ENCODE data around the gene TTLL9.

TTLL9 gene

DNA sequence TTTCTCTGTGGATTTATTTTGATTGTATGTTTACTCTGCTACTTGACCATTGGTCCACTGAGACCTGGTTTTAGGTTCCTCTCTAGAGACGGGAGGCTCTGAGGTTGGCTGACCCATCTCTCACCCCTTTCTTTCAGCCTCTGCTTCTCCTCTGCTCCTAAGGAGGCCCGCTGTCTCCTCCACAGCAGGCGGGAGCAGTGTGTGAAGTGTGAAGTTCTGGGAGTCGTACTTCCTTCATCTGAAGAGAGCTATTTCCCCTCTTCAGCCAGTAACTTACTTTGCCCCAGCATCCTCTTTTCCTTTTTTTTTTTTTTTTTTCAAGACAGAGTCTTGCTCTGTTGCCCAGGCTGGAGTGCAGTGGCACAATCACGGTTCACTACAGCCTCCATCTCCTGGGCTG is 60.3 kb downstream of the TTLL9 start:
- TF ChIP-seq, protein P1, sequence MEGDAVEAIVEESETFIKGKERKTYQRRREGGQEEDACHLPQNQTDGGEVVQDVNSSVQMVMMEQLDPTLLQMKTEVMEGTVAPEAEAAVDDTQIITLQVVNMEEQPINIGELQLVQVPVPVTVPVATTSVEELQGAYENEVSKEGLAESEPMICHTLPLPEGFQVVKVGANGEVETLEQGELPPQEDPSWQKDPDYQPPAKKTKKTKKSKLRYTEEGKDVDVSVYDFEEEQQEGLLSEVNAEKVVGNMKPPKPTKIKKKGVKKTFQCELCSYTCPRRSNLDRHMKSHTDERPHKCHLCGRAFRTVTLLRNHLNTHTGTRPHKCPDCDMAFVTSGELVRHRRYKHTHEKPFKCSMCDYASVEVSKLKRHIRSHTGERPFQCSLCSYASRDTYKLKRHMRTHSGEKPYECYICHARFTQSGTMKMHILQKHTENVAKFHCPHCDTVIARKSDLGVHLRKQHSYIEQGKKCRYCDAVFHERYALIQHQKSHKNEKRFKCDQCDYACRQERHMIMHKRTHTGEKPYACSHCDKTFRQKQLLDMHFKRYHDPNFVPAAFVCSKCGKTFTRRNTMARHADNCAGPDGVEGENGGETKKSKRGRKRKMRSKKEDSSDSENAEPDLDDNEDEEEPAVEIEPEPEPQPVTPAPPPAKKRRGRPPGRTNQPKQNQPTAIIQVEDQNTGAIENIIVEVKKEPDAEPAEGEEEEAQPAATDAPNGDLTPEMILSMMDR (conservative IDR thresholded peaks at IDR 0.05) = no peak
- no peak for TF ChIP-seq ZFX (IDR thresholded peaks at IDR 0.05)
- H3K27ac ChIP-seq = no peak overlapping the region

DNA sequence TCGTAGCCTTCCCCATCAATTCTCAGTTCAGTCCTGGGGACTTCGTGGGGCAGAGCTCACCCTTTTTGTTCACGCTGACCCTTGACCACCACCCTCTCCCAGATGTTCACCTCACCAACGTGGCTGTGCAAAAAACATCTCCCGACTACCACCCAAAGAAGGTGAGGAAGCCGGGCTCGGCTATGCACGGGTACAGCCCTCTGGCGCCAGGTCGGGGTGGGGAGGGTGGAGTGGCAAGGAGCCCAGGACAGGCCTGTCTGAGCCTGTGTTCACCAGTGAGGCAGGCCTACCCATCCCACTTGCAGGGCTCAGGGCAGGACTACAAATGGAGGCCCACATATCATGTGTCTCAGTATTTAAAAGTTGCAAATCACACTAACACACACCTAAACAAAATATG is 63.3 kb downstream of the TTLL9 start:
- TF ChIP-seq, protein P1 (conservative IDR thresholded peaks at IDR 0.05) = no peak
- TF ChIP-seq ZFX (IDR thresholded peaks at IDR 0.05) = no peak
- H3K27ac ChIP-seq = no peak overlapping the region

DNA sequence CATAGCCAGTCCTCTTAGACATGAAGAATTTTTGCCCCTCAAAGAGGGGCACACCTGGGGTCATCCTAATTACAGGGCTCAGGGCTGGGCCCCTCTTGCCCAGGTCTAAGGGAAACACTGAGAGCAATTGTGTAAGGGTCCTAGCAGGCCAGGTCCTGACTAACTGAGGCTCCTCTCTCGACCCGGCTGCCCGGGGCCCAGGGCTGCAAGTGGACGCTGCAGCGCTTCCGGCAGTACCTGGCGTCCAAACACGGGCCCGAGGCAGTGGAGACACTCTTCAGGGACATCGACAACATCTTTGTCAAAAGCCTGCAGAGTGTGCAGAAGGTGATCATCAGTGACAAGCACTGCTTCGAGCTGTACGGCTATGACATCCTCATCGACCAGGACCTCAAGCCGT is 64.1 kb downstream of the TTLL9 start:
- no peak for TF ChIP-seq ZFX (IDR thresholded peaks at IDR 0.05)
- TF ChIP-seq, protein P1 (conservative IDR thresholded peaks at IDR 0.05) = no peak
- no peak overlapping the region for H3K27ac ChIP-seq

DNA sequence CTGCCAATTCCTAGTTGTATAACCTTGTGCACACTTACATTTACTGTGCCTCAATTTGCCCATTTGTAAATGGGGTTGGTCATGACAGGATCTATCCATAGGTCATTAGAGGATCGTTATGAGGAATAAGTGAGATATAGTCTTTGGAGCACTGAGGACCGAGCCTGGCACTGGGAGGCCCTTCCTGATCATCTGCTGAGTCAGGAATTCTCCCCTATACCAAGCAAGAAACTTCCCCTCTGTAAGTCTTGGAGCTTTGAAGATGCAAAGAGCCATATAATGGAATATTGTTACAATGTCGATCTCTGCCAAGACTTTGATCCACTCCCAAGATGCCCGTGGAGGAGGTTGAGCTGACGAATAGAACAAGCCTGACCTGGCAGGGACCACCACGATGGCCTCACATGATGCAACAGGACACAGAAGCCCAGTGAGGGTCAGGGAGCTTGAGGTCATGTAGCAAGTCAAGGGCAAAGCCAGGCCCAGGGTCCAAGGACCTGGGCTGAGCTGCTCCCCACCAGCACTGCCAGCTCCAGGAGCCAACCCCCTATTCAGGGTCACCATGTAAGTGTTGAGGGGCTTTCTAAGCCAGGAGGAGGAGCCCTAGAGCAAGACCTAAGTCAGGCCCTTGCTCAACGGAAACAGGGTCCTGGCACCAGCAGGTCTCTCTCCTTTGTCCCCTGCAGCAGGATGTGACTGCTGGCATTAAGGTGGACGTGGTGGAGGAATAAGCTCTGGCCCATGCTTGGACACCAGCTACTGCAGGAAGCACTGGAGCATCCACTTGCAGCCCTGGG is 64.7 kb downstream of the TTLL9 start:
- TF ChIP-seq ZFX (IDR thresholded peaks at IDR 0.05) = no peak
- TF ChIP-seq, protein P1 (conservative IDR thresholded peaks at IDR 0.05) = no peak
- H3K27ac ChIP-seq = no peak overlapping the region

DNA sequence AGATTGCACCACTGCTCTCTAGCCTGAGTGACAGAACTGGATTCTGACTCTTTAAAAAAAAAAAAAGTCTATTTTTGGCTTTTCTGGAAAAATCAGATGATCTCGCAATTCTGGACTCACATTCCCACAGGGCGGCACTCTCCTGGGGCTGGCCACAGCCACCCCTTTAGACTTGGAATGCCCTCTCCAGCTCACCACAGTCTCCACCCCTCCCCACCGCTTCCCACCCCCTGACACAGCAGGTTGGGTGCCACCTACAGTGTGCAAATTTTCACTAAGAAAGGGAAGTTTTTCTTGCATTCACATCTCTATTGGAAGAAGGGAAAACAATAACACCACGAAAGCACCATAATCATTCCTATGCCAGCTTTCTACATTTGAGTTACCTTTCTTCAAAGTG is 66.0 kb downstream of the TTLL9 start:
- TF ChIP-seq ZFX (IDR thresholded peaks at IDR 0.05) = no peak
- TF ChIP-seq, protein P1 (conservative IDR thresholded peaks at IDR 0.05) = no peak
- H3K27ac ChIP-seq = no peak overlapping the region

DNA sequence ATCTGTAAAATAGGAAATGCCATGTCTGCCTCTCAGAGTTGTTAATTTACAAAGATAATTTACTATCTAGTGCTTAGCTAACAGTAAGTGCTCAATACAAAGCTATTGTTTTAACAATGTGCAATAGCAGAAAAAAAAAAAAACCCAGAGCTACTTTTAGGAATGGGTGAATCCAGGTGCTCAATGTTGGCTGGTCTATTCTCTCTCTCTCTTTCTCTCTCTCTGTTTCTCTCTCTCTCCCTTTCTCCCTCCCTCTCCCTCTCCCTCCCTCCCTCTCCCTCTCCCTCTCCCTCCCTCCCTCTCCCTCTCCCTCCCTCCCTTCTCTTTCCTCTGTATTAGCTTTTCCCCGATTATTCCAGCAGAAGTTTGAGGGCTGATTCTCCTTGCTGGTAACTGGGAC is 67.4 kb downstream of the TTLL9 start:
- no peak overlapping the region for H3K27ac ChIP-seq
- no peak for TF ChIP-seq ZFX (IDR thresholded peaks at IDR 0.05)
- TF ChIP-seq, protein P1 (conservative IDR thresholded peaks at IDR 0.05) = no peak

DNA sequence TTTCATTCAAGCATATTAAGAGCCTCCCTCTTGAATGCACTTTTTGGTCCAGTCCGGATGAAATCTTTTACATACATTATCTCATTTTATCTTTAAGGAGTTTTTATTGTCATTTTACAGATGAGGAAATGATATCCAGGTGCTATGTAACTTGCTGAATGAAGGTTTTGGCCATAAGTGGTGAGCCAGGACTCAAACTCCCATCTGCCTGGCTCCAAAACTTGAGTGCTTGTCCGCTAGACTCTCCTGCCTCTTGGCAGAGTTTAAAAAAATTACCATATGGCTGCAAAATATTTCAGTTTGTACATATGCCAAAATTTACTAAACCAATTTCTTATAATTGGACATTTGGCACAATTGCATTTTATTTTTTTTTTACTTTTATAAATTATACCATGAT is 69.2 kb downstream of the TTLL9 start:
- no peak for TF ChIP-seq ZFX (IDR thresholded peaks at IDR 0.05)
- TF ChIP-seq, protein P1 (conservative IDR thresholded peaks at IDR 0.05) = no peak
- H3K27ac ChIP-seq = no peak overlapping the region
